ENCODE measurements around the gene SC5D.
A peak's percentile ranks its signal among the peaks of the same experiment; 100 is the strongest.

DNA sequence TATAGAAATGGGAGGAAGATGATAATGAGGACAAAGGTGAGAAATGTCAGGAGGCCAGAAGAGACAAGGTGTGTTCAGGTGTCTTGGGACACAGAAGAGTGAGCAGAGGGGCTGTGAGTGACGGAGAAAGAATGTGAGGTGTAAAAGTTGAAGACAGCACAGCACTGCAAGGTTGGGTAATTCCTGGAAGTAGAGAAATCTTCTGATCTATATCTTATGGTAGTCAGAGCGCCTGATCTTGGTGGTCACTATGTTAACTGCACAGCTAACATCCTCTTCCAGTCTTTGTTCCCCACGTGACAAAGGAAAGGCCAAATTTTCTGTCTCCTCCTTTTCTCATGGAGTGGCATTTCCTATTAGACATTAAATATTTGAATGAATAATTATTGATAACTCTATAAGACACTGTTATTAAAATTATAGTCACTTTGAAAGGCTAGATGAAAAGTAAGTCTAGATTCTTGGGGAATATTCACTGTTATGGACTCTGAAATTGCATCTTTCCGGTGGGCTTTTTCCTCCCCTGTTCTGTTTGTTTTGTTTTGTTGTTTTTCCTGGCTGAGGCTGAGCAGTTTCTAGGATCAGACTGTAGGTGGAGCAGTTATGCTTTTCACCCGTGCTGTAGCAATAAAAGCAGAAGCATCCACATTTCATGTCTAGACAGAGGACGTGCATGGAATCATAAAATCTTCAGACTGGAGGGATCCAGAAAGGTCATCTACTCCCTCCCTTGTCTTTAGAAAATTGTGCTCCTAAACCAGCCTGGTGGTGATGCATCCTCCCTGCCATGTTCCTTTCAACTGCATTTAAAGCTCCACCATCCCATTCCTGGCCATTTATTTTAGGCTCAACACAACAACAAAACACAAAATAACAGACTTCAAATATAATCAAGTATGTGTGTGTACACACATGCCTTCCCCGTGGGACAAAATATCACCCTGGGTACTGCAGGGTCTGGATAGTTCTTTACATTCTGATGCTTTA is 26.6 kb downstream of the SC5D start:
- TF ChIP-seq CTCF (IDR thresholded peaks at IDR 0.05) (peak; percentile 67 to 90 (median 80)), POLR2A (IDR thresholded peaks at IDR 0.05) (no peak), POLR2AphosphoS5 (IDR thresholded peaks at IDR 0.05) (no peak)

Measured in transverse colon (tissue), 4 donors.